WTC11 (cell line): ENCODE data around the gene MFN1. TPM values are rescaled to one million over a fixed set of nuclear protein-coding genes. Genes with fewer than 3 reads are reported as not detected.

Source experiments
- ATAC-seq: fragments of 200-7000 bp; cut with Tn5 transposase; 2 replicates; pipeline ENCODE4 v1.10.0; 2021; ENCODE audit warnings: mild to moderate bottlenecking, moderate library complexity
- CTCF ChIA-PET: fragments of 300-600 bp; sonication (Branson Sonifier 250); formaldehyde crosslinking; loops from one replicate; lab custom pipeline; 2021; ENCODE audit warnings: antibody characterized with exemption; lab: Charles Lee
- POLR2A ChIA-PET: fragments of 350-600 bp; sonication (Branson Sonifier 250); formaldehyde crosslinking; loops from one replicate; lab custom pipeline; 2021; ENCODE audit warnings: antibody characterized with exemption; lab: Charles Lee
- DNase-seq: peaks from one replicate; pipeline ENCODE4 v3.0.0; 2021; ENCODE audit warnings: low spot score
- H3K27ac Mint-ChIP-seq: 2 replicates; pipeline ENCODE4 v1.8.0; 2021; ENCODE audit warnings: mixed read lengths
- H3K27me3 Mint-ChIP-seq: 2 replicates; pipeline ENCODE4 v1.8.0; 2021; ENCODE audit warnings: low read depth, mild to moderate bottlenecking, moderate library complexity, mixed read lengths
- H3K36me3 Mint-ChIP-seq: 2 replicates; pipeline ENCODE4 v1.8.0; 2021; ENCODE audit warnings: mixed read lengths
- H3K4me1 Mint-ChIP-seq: 2 replicates; pipeline ENCODE4 v1.8.0; 2022; ENCODE audit warnings: mixed read lengths
- H3K4me3 Mint-ChIP-seq: 2 replicates; pipeline ENCODE4 v1.8.0; 2021; ENCODE audit warnings: mild to moderate bottlenecking, moderate library complexity, mixed read lengths
- H3K9me3 Mint-ChIP-seq: 2 replicates; pipeline ENCODE4 v1.8.0; 2021; ENCODE audit warnings: mixed read lengths
- EMX1 ChIP-seq: fragments of 250-450 bp; sonication (Bioruptor Pico); IDR thresholded peaks from 2 replicates; pipeline ENCODE4 v1.8.0; 2021; ENCODE audit warnings: mild to moderate bottlenecking
- JAZF1 ChIP-seq: fragments of 250-450 bp; sonication (Bioruptor Pico); IDR thresholded peaks from 2 replicates; pipeline ENCODE4 v1.9.0; 2021; ENCODE audit warnings: moderate library complexity, mild to moderate bottlenecking, inconsistent platforms
- JUN ChIP-seq: sonication (generic); formaldehyde crosslinking; IDR thresholded peaks from 2 replicates; pipeline ENCODE4 v1.8.0; 2023; ENCODE audit warnings: mild to moderate bottlenecking, missing genetic modification reagents
- MXD4 ChIP-seq: fragments of 250-450 bp; sonication (Bioruptor Pico); IDR thresholded peaks from 2 replicates; pipeline ENCODE4 v1.8.0; 2021; ENCODE audit warnings: mild to moderate bottlenecking, moderate library complexity, borderline replicate concordance
- NR3C1 ChIP-seq: sonication (generic); formaldehyde crosslinking; conservative IDR thresholded peaks from 2 replicates; pipeline ENCODE4 v1.8.1; 2023; ENCODE audit warnings: low read depth, mild to moderate bottlenecking, missing genetic modification reagents
- SMAD3 ChIP-seq: sonication (generic); formaldehyde crosslinking; IDR thresholded peaks from 2 replicates; pipeline ENCODE4 v1.8.0; 2022; ENCODE audit warnings: missing genetic modification reagents, mild to moderate bottlenecking, borderline replicate concordance
- SP1 ChIP-seq: sonication (generic); formaldehyde crosslinking; conservative IDR thresholded peaks from 2 replicates; pipeline ENCODE4 v1.8.1; 2022; ENCODE audit warnings: missing genetic modification reagents
- ZNF121 ChIP-seq: sonication (generic); formaldehyde crosslinking; IDR thresholded peaks from 2 replicates; pipeline ENCODE4 v1.8.0; 2023; ENCODE audit warnings: missing genetic modification reagents
- ZNF138 ChIP-seq: sonication (generic); formaldehyde crosslinking; conservative IDR thresholded peaks from 2 replicates; pipeline ENCODE4 v1.8.1; 2022; ENCODE audit warnings: mild to moderate bottlenecking, moderate library complexity, missing genetic modification reagents
- ZNF416 ChIP-seq: fragments of 250-450 bp; sonication (Bioruptor Pico); IDR thresholded peaks from 2 replicates; pipeline ENCODE4 v1.9.0; 2021; ENCODE audit warnings: mild to moderate bottlenecking, inconsistent platforms
- ZNF423 ChIP-seq: fragments of 250-450 bp; sonication (Bioruptor Pico); IDR thresholded peaks from 2 replicates; pipeline ENCODE4 v2.1.2; 2022; ENCODE audit warnings: mild to moderate bottlenecking, moderate library complexity
- total RNA-seq: library from RNA; stranded (reverse); gene quantifications from 3 replicates; pipeline ENCODE4 v1.2.3, GENCODE V29; 2021
- TF ChIP-seq, protein P1 (sequence below): sonication (generic); formaldehyde crosslinking; IDR thresholded peaks from 2 replicates; pipeline ENCODE4 v1.8.1; 2023; ENCODE audit warnings: mild to moderate bottlenecking, moderate library complexity, missing genetic modification reagents
- TF ChIP-seq, protein P2 (sequence below): sonication (generic); formaldehyde crosslinking; IDR thresholded peaks from 2 replicates; pipeline ENCODE4 v1.8.1; 2022; ENCODE audit warnings: low read depth, mild to moderate bottlenecking, moderate library complexity, missing genetic modification reagents, borderline replicate concordance
- TF ChIP-seq, protein P3 (sequence below): sonication (generic); formaldehyde crosslinking; IDR thresholded peaks from 2 replicates; pipeline ENCODE4 v1.8.1; 2023; ENCODE audit warnings: mild to moderate bottlenecking, missing genetic modification reagents
- TF ChIP-seq, protein P4 (sequence below): sonication (generic); formaldehyde crosslinking; IDR thresholded peaks from 2 replicates; pipeline ENCODE4 v1.8.1; 2022; ENCODE audit warnings: low read depth, missing genetic modification reagents, borderline replicate concordance
- TF ChIP-seq, protein P5 (sequence below): sonication (generic); formaldehyde crosslinking; IDR thresholded peaks from 2 replicates; pipeline ENCODE4 v1.8.0; 2022; ENCODE audit warnings: mild to moderate bottlenecking, missing genetic modification reagents
- TF ChIP-seq, protein P6 (sequence below): fragments of 250-450 bp; sonication (Bioruptor Pico); IDR thresholded peaks from 2 replicates; pipeline ENCODE4 v1.8.0; 2021; ENCODE audit warnings: mild to moderate bottlenecking
- TF ChIP-seq, protein P7 (sequence below): sonication (generic); formaldehyde crosslinking; IDR thresholded peaks from 2 replicates; pipeline ENCODE4 v1.8.1; 2022; ENCODE audit warnings: missing genetic modification reagents, borderline replicate concordance
- TF ChIP-seq, protein P8 (sequence below): sonication (generic); formaldehyde crosslinking; IDR thresholded peaks from 2 replicates; pipeline ENCODE4 v1.8.1; 2022; ENCODE audit warnings: mild to moderate bottlenecking, missing genetic modification reagents, moderate library complexity, borderline replicate concordance

The MFN1 gene
- total RNA-seq, 1 experiment from 2014 or later, result 42.7 TPM

DNA sequence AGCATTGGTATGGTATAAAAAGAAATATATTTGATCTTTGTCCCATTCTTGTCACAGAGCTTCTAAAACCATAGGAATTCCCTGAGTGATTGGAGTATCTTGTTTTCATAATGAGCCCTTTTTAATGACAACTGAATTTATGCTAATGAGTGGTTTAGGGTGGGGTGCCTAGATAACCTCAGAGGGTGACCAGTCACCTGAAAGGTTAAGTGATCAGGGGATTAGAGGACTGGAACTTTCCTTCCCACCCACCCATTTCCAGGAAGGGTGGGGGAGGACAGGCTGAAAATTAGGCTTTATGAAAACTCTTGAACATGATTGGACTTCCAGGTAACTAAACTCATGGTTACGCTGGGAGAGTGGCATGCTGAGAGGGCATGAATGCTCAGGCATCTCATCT lies 8.5 kb downstream of the MFN1 start (continued):
- TF ChIP-seq, protein P1, sequence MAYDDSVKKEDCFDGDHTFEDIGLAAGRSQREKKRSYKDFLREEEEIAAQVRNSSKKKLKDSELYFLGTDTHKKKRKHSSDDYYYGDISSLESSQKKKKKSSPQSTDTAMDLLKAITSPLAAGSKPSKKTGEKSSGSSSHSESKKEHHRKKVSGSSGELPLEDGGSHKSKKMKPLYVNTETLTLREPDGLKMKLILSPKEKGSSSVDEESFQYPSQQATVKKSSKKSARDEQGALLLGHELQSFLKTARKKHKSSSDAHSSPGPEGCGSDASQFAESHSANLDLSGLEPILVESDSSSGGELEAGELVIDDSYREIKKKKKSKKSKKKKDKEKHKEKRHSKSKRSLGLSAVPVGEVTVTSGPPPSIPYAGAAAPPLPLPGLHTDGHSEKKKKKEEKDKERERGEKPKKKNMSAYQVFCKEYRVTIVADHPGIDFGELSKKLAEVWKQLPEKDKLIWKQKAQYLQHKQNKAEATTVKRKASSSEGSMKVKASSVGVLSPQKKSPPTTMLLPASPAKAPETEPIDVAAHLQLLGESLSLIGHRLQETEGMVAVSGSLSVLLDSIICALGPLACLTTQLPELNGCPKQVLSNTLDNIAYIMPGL (CRISPR knock-in tag), result no peak
- TF ChIP-seq, protein P2, sequence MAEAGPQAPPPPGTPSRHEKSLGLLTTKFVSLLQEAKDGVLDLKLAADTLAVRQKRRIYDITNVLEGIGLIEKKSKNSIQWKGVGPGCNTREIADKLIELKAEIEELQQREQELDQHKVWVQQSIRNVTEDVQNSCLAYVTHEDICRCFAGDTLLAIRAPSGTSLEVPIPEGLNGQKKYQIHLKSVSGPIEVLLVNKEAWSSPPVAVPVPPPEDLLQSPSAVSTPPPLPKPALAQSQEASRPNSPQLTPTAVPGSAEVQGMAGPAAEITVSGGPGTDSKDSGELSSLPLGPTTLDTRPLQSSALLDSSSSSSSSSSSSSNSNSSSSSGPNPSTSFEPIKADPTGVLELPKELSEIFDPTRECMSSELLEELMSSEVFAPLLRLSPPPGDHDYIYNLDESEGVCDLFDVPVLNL (CRISPR knock-in tag), result no peak

DNA sequence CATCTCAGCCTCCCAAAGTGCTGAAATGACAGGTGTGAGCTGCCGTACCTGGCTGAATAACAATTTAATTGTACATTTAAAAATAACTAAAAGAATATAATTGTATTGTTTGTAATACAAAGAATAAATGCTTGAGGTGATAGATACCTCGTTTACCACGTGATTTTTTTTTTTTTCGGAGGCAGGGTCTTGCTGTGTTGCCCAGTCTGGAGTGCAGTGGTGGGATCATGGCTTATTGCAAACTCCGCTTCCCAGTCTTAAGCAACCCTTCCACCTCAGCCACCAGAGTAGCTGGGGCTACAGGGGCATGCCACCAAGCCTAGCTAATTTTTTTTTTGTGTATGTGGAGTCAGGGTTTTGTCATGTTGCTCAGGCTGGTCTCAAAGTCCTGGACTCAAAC lies 15.8 kb downstream of the MFN1 start:
- no peak overlapping the region for H3K27ac Mint-ChIP-seq
- no peak for TF ChIP-seq JUN
- TF ChIP-seq, protein P3, sequence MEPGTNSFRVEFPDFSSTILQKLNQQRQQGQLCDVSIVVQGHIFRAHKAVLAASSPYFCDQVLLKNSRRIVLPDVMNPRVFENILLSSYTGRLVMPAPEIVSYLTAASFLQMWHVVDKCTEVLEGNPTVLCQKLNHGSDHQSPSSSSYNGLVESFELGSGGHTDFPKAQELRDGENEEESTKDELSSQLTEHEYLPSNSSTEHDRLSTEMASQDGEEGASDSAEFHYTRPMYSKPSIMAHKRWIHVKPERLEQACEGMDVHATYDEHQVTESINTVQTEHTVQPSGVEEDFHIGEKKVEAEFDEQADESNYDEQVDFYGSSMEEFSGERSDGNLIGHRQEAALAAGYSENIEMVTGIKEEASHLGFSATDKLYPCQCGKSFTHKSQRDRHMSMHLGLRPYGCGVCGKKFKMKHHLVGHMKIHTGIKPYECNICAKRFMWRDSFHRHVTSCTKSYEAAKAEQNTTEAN (CRISPR knock-in tag), result no peak
- TF ChIP-seq, protein P4, sequence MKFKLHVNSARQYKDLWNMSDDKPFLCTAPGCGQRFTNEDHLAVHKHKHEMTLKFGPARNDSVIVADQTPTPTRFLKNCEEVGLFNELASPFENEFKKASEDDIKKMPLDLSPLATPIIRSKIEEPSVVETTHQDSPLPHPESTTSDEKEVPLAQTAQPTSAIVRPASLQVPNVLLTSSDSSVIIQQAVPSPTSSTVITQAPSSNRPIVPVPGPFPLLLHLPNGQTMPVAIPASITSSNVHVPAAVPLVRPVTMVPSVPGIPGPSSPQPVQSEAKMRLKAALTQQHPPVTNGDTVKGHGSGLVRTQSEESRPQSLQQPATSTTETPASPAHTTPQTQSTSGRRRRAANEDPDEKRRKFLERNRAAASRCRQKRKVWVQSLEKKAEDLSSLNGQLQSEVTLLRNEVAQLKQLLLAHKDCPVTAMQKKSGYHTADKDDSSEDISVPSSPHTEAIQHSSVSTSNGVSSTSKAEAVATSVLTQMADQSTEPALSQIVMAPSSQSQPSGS, result no peak
- TF ChIP-seq ZNF121 (CRISPR knock-in tag), result peak; percentile 76; the same call in 1 of the 2 replicates
- TF ChIP-seq, all 79 proteins: peak for 1
- no peak overlapping the region for H3K4me3 Mint-ChIP-seq
- no peaks in the 10 kb centered on the region for H3K9me3 Mint-ChIP-seq
- peaks cover 49% of the 10 kb centered on the region for H3K36me3 Mint-ChIP-seq
- ATAC-seq (no peak), DNase-seq (no peak)
- ChIA-PET POLR2A (no interaction called here), CTCF (no interaction called here)
- H3K27me3 Mint-ChIP-seq, result no peaks in the 10 kb centered on the region
- H3K4me1 Mint-ChIP-seq, result no peaks in the 10 kb centered on the region

DNA sequence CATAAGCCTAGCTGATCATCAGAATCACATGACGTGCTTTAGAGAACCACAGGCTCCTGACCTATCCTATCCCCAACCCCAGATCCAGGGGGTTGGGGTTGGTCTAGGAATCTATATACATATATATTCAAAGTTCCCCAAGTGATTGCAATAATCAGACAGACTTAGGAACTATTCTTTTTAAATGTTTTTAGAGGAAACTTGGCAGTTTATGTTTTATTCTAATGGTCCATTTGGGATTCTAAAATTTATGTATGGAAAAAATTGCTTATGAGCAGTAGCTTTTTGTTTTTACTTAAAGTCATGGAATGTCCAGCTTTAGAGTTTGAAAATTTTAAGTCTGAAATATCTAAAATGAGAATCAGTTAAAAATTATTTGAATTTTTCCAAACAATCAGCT lies 22.1 kb downstream of the MFN1 start:
- Mint-ChIP-seq H3K4me3 (no peak overlapping the region), H3K27ac (no peak overlapping the region), H3K4me1 (no peaks in the 10 kb centered on the region), H3K9me3 (no peaks in the 10 kb centered on the region), H3K27me3 (no peaks in the 10 kb centered on the region), H3K36me3 (peaks cover 16% of the 10 kb centered on the region)
- TF ChIP-seq, protein P5, sequence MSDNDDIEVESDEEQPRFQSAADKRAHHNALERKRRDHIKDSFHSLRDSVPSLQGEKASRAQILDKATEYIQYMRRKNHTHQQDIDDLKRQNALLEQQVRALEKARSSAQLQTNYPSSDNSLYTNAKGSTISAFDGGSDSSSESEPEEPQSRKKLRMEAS (CRISPR knock-in tag), result no peak
- TF ChIP-seq, protein P6, sequence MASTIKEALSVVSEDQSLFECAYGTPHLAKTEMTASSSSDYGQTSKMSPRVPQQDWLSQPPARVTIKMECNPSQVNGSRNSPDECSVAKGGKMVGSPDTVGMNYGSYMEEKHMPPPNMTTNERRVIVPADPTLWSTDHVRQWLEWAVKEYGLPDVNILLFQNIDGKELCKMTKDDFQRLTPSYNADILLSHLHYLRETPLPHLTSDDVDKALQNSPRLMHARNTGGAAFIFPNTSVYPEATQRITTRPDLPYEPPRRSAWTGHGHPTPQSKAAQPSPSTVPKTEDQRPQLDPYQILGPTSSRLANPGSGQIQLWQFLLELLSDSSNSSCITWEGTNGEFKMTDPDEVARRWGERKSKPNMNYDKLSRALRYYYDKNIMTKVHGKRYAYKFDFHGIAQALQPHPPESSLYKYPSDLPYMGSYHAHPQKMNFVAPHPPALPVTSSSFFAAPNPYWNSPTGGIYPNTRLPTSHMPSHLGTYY (CRISPR knock-in tag), result no peak
- TF ChIP-seq ZNF138 (CRISPR knock-in tag), result no peak
- no peak for TF ChIP-seq EMX1
- TF ChIP-seq, protein P7, sequence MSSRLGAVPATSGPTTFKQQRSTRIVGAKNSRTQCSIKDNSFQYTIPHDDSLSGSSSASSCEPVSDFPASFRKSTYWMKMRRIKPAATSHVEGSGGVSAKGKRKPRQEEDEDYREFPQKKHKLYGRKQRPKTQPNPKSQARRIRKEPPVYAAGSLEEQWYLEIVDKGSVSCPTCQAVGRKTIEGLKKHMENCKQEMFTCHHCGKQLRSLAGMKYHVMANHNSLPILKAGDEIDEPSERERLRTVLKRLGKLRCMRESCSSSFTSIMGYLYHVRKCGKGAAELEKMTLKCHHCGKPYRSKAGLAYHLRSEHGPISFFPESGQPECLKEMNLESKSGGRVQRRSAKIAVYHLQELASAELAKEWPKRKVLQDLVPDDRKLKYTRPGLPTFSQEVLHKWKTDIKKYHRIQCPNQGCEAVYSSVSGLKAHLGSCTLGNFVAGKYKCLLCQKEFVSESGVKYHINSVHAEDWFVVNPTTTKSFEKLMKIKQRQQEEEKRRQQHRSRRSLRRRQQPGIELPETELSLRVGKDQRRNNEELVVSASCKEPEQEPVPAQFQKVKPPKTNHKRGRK (CRISPR knock-in tag), result no peak
- no peak for TF ChIP-seq ZNF416 (CRISPR knock-in tag)
- TF ChIP-seq, protein P8, sequence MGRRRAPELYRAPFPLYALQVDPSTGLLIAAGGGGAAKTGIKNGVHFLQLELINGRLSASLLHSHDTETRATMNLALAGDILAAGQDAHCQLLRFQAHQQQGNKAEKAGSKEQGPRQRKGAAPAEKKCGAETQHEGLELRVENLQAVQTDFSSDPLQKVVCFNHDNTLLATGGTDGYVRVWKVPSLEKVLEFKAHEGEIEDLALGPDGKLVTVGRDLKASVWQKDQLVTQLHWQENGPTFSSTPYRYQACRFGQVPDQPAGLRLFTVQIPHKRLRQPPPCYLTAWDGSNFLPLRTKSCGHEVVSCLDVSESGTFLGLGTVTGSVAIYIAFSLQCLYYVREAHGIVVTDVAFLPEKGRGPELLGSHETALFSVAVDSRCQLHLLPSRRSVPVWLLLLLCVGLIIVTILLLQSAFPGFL (CRISPR knock-in tag), result no peak
- TF ChIP-seq JAZF1 (CRISPR knock-in tag), result no peak
- TF ChIP-seq ZNF423, result no peak
- TF ChIP-seq NR3C1 (CRISPR knock-in tag), result no peak
- no peak for TF ChIP-seq MXD4 (CRISPR knock-in tag)
- no peak for TF ChIP-seq SMAD3
- TF ChIP-seq SP1 (CRISPR knock-in tag), result no peak
- ATAC-seq (no peak), DNase-seq (no peak)
- ChIA-PET CTCF (interaction anchor here (0.6 kb wide), 1 partner anchor 137 kb away, joined by 3 read pairs; no protein-coding TSS in a partner anchor), POLR2A (interaction anchor here (0.6 kb wide), 1 partner anchor 136 kb away, joined by 3 read pairs; no protein-coding TSS in a partner anchor)
